ENCODE measurements around the gene BIRC6.

GRCh38 chr2:32383858-32384257 is 27.0 kb downstream of the BIRC6 start:
- no peak for TF ChIP-seq POLR2A (IDR thresholded peaks at IDR 0.05)
- no peak for TF ChIP-seq CTCF (IDR thresholded peaks at IDR 0.05)

All from heart left ventricle (tissue), 13 donors.